Keratinocyte (primary cell): ENCODE data around the gene TRABD2B. TPM values are rescaled to one million over a fixed set of nuclear protein-coding genes. Genes with fewer than 3 reads are reported as not detected.

ENCODE experiments used
- DNase-seq: peaks from one replicate; pipeline ENCODE4 v3.0.0-alpha.2; 2011; ENCODE audit warnings: low read depth, missing footprints, low spot score
- FAIRE-seq: peaks from 2 replicates; lab custom pipeline; 2011; peaks lifted over from hg19 to GRCh38; lab: Jason Lieb, UNC
- H2AFZ ChIP-seq: 2 replicates; pipeline ENCODE4 v1.6.0; 2012; ENCODE audit warnings: low read length, control low read depth, inconsistent platforms; ENCODE audit not compliant: control insufficient read depth
- H3K27ac ChIP-seq: 2 replicates; pipeline ENCODE4 v1.5.1; 2011; ENCODE audit warnings: low read length; ENCODE audit not compliant: control insufficient read depth, insufficient read depth
- H3K27me3 ChIP-seq: 3 replicates; pipeline ENCODE4 v1.6.0; 2011; ENCODE audit warnings: low read length; ENCODE audit not compliant: control insufficient read depth, insufficient read depth; ENCODE audit errors: extremely low read depth
- H3K36me3 ChIP-seq, 2 experiments: 2 replicates in 1 of 2; 3 replicates in 1 of 2; pipeline ENCODE4 v1.5.1; 2011; ENCODE audit warnings: low read length in 2 of 2, mild to moderate bottlenecking in 1 of 2; ENCODE audit not compliant: control insufficient read depth in 2 of 2, insufficient read depth in 2 of 2; ENCODE audit errors: extremely low read depth in 1 of 2
- H3K4me1 ChIP-seq: 3 replicates; pipeline ENCODE4 v1.5.1; 2011; ENCODE audit warnings: low read length; ENCODE audit not compliant: control insufficient read depth, insufficient read depth; ENCODE audit errors: extremely low read depth
- H3K4me2 ChIP-seq: 3 replicates; pipeline ENCODE4 v1.6.0; 2011; ENCODE audit warnings: low read depth, low read length; ENCODE audit not compliant: control insufficient read depth, insufficient read depth; ENCODE audit errors: extremely low read depth
- H3K4me3 ChIP-seq, 3 experiments: fragments of 200-600 bp in 1 of 3; sonication (generic) in 1 of 3; 2 replicates in 2 of 3; 3 replicates in 1 of 3; pipeline ENCODE4 v1.5.1; 2011 to 2016; ENCODE audit warnings: low read length in 3 of 3, mild to moderate bottlenecking in 3 of 3, control low read depth in 2 of 3, inconsistent platforms in 1 of 3, low read depth in 1 of 3, mixed read lengths in 1 of 3, mixed run types in 1 of 3, moderate library complexity in 1 of 3; ENCODE audit not compliant: control insufficient read depth in 2 of 3, insufficient read depth in 2 of 3; ENCODE audit errors: extremely low read depth in 1 of 3
- H3K79me2 ChIP-seq: 2 replicates; pipeline ENCODE4 v1.6.0; 2012; ENCODE audit warnings: low read length; ENCODE audit not compliant: control insufficient read depth, insufficient read depth
- H3K9ac ChIP-seq: 3 replicates; pipeline ENCODE4 v1.6.0; 2011; ENCODE audit warnings: low read length; ENCODE audit not compliant: control insufficient read depth, insufficient read depth; ENCODE audit errors: extremely low read depth
- H3K9me1 ChIP-seq: 3 replicates; pipeline ENCODE4 v1.6.0; 2011; ENCODE audit warnings: low read length; ENCODE audit not compliant: control insufficient read depth, insufficient read depth; ENCODE audit errors: extremely low read depth
- H3K9me3 ChIP-seq: 2 replicates; pipeline ENCODE4 v1.5.1; 2012; ENCODE audit warnings: low read depth, low read length; ENCODE audit not compliant: control insufficient read depth
- H4K20me1 ChIP-seq: 3 replicates; pipeline ENCODE4 v1.6.0; 2011; ENCODE audit warnings: low read length; ENCODE audit not compliant: control insufficient read depth, insufficient read depth; ENCODE audit errors: extremely low read depth
- EZH2 ChIP-seq: IDR thresholded peaks from one replicate; pipeline ENCODE4 v1.6.1; 2012; ENCODE audit warnings: inconsistent platforms, mild to moderate bottlenecking, low read length, moderate library complexity
- dilution Hi-C: fragments of 300-500 bp; cut with MboI; formaldehyde crosslinking; loops from one replicate; pipeline ENCODE4 v1.7.0; 2020; ENCODE audit warnings: low sequenced_read_pairs; ENCODE audit not compliant: extremely low pct_ligation_motif_present
- polyA plus RNA-seq, 5 experiments: library from polyadenylated mRNA; depleted of rRNA in 3 of 5; stranded (reverse) in 3 of 5; stranded (forward) in 1 of 5; unstranded in 1 of 5; fragments of >200 nt; gene quantifications; 1 replicate in 1 of 5; 2 replicates in 3 of 5; 3 replicates in 1 of 5; pipeline versions ENCODE4 v1.2.1 to v1.2.3, GENCODE V29; 2011 to 2012; ENCODE audit warnings: missing spikeins in 2 of 5, low read depth in 1 of 5, low replicate concordance in 1 of 5
- TF ChIP-seq, protein P1 (sequence below), 3 experiments: IDR thresholded peaks in 1 of 3; conservative IDR thresholded peaks in 1 of 3; optimal IDR thresholded peaks in 1 of 3; 2 replicates in 2 of 3; 3 replicates in 1 of 3; pipeline versions ENCODE3 to v1.5.1; 2011; ENCODE audit warnings: low read length in 3 of 3, mild to moderate bottlenecking in 3 of 3, moderate library complexity in 2 of 3, control low read depth in 1 of 3, inconsistent platforms in 1 of 3; ENCODE audit not compliant: insufficient read depth in 2 of 3; ENCODE audit errors: extremely low read depth in 1 of 3

The TRABD2B gene
- polyA plus RNA-seq, 1 donor (not counting 4 experiments of a cell fraction or from before 2014, with no cell fraction given): 0.13 TPM

DNA sequence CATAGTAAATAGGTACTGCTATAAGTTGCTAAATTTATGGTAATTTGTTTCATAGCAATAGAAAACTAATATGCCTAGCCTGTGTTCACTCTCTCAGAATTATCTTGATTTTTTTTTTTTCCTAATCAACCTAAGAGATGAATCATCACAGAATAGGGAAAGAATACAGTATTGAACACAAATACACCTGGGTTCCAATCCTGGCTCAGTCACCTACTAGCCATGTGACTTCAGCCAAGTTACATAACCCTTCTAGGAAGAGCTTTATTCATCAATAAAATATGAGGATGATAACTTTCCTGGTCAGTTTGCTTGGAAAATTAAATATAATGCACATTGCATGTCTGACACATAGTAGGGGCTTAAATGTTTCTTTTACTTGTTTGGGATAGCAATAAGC, 279.8 kb downstream of the TRABD2B start:
- no peak overlapping the region for H3K9ac ChIP-seq
- no peaks in the 10 kb centered on the region for H3K79me2 ChIP-seq
- TF ChIP-seq, protein P1, sequence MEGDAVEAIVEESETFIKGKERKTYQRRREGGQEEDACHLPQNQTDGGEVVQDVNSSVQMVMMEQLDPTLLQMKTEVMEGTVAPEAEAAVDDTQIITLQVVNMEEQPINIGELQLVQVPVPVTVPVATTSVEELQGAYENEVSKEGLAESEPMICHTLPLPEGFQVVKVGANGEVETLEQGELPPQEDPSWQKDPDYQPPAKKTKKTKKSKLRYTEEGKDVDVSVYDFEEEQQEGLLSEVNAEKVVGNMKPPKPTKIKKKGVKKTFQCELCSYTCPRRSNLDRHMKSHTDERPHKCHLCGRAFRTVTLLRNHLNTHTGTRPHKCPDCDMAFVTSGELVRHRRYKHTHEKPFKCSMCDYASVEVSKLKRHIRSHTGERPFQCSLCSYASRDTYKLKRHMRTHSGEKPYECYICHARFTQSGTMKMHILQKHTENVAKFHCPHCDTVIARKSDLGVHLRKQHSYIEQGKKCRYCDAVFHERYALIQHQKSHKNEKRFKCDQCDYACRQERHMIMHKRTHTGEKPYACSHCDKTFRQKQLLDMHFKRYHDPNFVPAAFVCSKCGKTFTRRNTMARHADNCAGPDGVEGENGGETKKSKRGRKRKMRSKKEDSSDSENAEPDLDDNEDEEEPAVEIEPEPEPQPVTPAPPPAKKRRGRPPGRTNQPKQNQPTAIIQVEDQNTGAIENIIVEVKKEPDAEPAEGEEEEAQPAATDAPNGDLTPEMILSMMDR (optimal IDR thresholded peaks at IDR 0.05 in 1 of 3, IDR thresholded peaks at IDR 0.05 in 1 of 3, conservative IDR thresholded peaks at IDR 0.05 in 1 of 3; ENCODE audit: extremely low read depth in 1 of 3, insufficient read depth in 2 of 3, low read length in 3 of 3): no peak
- no peak for TF ChIP-seq EZH2
- H3K27ac ChIP-seq: no peak overlapping the region
- no peaks in the 10 kb centered on the region for H4K20me1 ChIP-seq
- no peak overlapping the region for H3K4me2 ChIP-seq
- H3K4me1 ChIP-seq: peaks cover 2% of the 10 kb centered on the region
- H3K9me3 ChIP-seq: no peaks in the 10 kb centered on the region
- no peaks in the 10 kb centered on the region for H3K36me3 ChIP-seq
- H2AFZ ChIP-seq: no peak overlapping the region
- DNase-seq (no peak), FAIRE-seq (no peak)
- H3K4me3 ChIP-seq: no peak overlapping the region
- dilution Hi-C loops: no loop called here
- no peaks in the 10 kb centered on the region for H3K9me1 ChIP-seq
- peaks cover 35% of the 10 kb centered on the region for H3K27me3 ChIP-seq

DNA sequence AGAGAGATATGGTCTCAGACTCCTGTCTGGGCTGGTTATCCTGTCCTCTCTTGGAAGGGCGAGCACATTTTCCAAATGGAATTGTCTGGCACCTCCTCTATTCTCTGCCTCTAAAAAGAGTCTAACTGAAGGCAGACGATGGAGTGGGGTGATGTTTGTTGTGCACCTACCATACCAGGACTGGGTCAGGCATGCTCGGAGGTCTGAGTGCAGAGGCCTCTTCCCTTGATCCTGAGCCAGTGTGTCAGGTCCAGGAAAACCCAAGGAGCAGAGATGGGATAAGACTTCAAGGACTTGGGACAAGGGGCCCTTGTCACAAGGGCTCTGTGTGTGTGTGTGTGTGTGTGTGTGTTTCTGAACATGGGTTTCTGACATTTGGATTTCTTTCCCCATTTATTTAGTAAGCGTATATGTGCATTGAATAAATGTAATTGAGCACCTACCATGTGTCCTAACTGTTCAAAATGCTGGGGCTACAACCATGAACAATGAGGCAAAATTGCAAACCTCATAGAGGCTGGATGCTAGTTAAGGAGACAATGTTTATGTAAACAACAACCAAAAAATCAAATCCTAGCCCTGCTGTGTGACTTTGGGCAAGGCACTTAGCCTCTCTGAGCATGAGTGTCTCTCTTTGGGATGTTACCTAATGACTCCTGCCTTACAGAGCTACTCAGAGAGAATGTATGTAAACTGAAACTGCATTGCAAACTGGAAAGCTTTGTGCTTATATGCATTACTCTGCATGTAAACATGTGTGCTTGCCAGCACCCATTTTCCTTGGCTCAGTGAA, 283.0 kb downstream of the TRABD2B start:
- no peaks in the 10 kb centered on the region for H3K36me3 ChIP-seq
- no peak for FAIRE-seq
- TF ChIP-seq EZH2: no peak
- TF ChIP-seq, protein P1 (optimal IDR thresholded peaks at IDR 0.05 in 1 of 3, IDR thresholded peaks at IDR 0.05 in 1 of 3, conservative IDR thresholded peaks at IDR 0.05 in 1 of 3; ENCODE audit: extremely low read depth in 1 of 3, insufficient read depth in 2 of 3, low read length in 3 of 3): no peak
- dilution Hi-C loops: no loop called here
- H3K79me2 ChIP-seq: no peaks in the 10 kb centered on the region
- H3K27ac ChIP-seq: no peak overlapping the region
- DNase-seq: no peak
- H2AFZ ChIP-seq: no peak overlapping the region
- H3K4me1 ChIP-seq: peaks cover 9% of the 10 kb centered on the region
- H3K4me3 ChIP-seq: no peak overlapping the region
- H3K27me3 ChIP-seq: peaks cover 67% of the 10 kb centered on the region
- no peaks in the 10 kb centered on the region for H3K9me3 ChIP-seq
- no peaks in the 10 kb centered on the region for H4K20me1 ChIP-seq
- H3K9ac ChIP-seq: no peak overlapping the region
- H3K9me1 ChIP-seq: no peaks in the 10 kb centered on the region
- no peak overlapping the region for H3K4me2 ChIP-seq
